ENCODE measurements around the gene XPO1.
A peak's percentile ranks its signal among the peaks of the same experiment; 100 is the strongest.
"Not testable (repeated sequence)": the region's sequence is repeated elsewhere in the genome, so short reads cannot be mapped to it uniquely, and the experiment has no call there.

XPO1 gene

GRCh38 chr2:61538200-61538919 lies at the start of gene XPO1:
Gene XPO1, minus strand, starts transcription at chr2:61538356. Its CDS starts 4,459 bp downstream, at chr2:61533897.
- Mint-ChIP-seq H3K4me3 (peak within 1 kb of the TSS; percentile 97), H3K27me3 (ENCODE audit: low read depth, poor library complexity) (no peaks in the 10 kb centered on the region), H3K36me3 (ENCODE audit: low read depth) (peaks cover 15% of the 10 kb centered on the region), H3K27ac (peak within 1 kb of the TSS; percentile 100), H3K9me3 (peaks cover 7% of the 10 kb centered on the region), H3K4me1 (peaks cover 33% of the 10 kb centered on the region)
- DNase-seq, result peak; percentile 100
- TF ChIP-seq CTCF (IDR thresholded peaks at IDR 0.05), result no peak

GRCh38 chr2:61586928-61587327 lies 48.8 kb upstream of the XPO1 start:
- not testable (repeated sequence) for H3K36me3 Mint-ChIP-seq (ENCODE audit: low read depth); DNase-seq; H3K9me3 Mint-ChIP-seq; H3K27ac Mint-ChIP-seq; H3K27me3 Mint-ChIP-seq (ENCODE audit: low read depth, poor library complexity); H3K4me1 Mint-ChIP-seq; H3K4me3 Mint-ChIP-seq

GRCh38 chr2:61585383-61585782 lies 47.2 kb upstream of the XPO1 start:
- Mint-ChIP-seq H3K4me3 (no peak overlapping the region), H3K4me1 (peaks cover 8% of the 10 kb centered on the region), H3K27ac (peak overlapping the region; percentile 55), H3K9me3 (no peaks in the 10 kb centered on the region), H3K36me3 (ENCODE audit: low read depth) (no peaks in the 10 kb centered on the region), H3K27me3 (ENCODE audit: low read depth, poor library complexity) (peaks cover 3% of the 10 kb centered on the region)
- DNase-seq, result no peak
- no peak for TF ChIP-seq CTCF (IDR thresholded peaks at IDR 0.05)

GRCh38 chr2:61584368-61584767 lies 46.2 kb upstream of the XPO1 start:
- H3K27ac Mint-ChIP-seq; H3K9me3 Mint-ChIP-seq; H3K4me1 Mint-ChIP-seq; DNase-seq; H3K36me3 Mint-ChIP-seq (ENCODE audit: low read depth); H3K27me3 Mint-ChIP-seq (ENCODE audit: low read depth, poor library complexity); H3K4me3 Mint-ChIP-seq: not testable (repeated sequence)

GRCh38 chr2:61582165-61582564 lies 44.0 kb upstream of the XPO1 start:
- no peaks in the 10 kb centered on the region for H3K9me3 Mint-ChIP-seq
- H3K27ac Mint-ChIP-seq, result no peak overlapping the region
- no peaks in the 10 kb centered on the region for H3K36me3 Mint-ChIP-seq (ENCODE audit: low read depth)
- H3K4me1 Mint-ChIP-seq, result peaks cover 8% of the 10 kb centered on the region
- no peak overlapping the region for H3K4me3 Mint-ChIP-seq
- DNase-seq, result no peak
- H3K27me3 Mint-ChIP-seq (ENCODE audit: low read depth, poor library complexity), result peaks cover 9% of the 10 kb centered on the region
- no peak for TF ChIP-seq CTCF (IDR thresholded peaks at IDR 0.05)

- Mint-ChIP-seq H3K4me1 (peaks cover 8% of the 10 kb centered on the region), H3K4me3 (no peak overlapping the region), H3K36me3 (ENCODE audit: low read depth) (no peaks in the 10 kb centered on the region), H3K9me3 (no peaks in the 10 kb centered on the region), H3K27me3 (ENCODE audit: low read depth, poor library complexity) (peaks cover 9% of the 10 kb centered on the region), H3K27ac (no peak overlapping the region)
- TF ChIP-seq CTCF (IDR thresholded peaks at IDR 0.05), result no peak
- no peak for DNase-seq
Observed at GRCh38 chr2:61581716-61582115, 43.6 kb upstream of the XPO1 start.

- H3K36me3 Mint-ChIP-seq (ENCODE audit: low read depth), result no peaks in the 10 kb centered on the region
- no peak for TF ChIP-seq CTCF (IDR thresholded peaks at IDR 0.05)
- no peak for DNase-seq
- no peak overlapping the region for H3K4me3 Mint-ChIP-seq
- peaks cover 12% of the 10 kb centered on the region for H3K27me3 Mint-ChIP-seq (ENCODE audit: low read depth, poor library complexity)
- H3K27ac Mint-ChIP-seq, result peak overlapping the region; percentile 50
- H3K4me1 Mint-ChIP-seq, result peaks cover 10% of the 10 kb centered on the region
- peaks cover 3% of the 10 kb centered on the region for H3K9me3 Mint-ChIP-seq
Observed at GRCh38 chr2:61575447-61575859, 37.3 kb upstream of the XPO1 start.

Measured in nephron progenitor cell (in vitro differentiated cells).